ENCODE results near the gene RUNX2. TPM values are rescaled to one million over a fixed set of nuclear protein-coding genes. Genes with fewer than 3 reads are reported as not detected.

RUNX2 gene
- total and polyA plus RNA-seq, 2 experiments from 2014 or later = 0.66 to 1.7 TPM

- Histone ChIP-seq H3K4me2 (no peak overlapping the region), H3F3A (replicated peaks; ENCODE audit: low read depth) (no peaks in the 10 kb centered on the region), H3K36me3 (ENCODE audit: insufficient read depth) (no peaks in the 10 kb centered on the region), H3K27me3 (ENCODE audit: insufficient read depth) (no peaks in the 10 kb centered on the region), H3K9me2 (ENCODE audit: insufficient read depth) (no peaks in the 10 kb centered on the region), H3K27ac (ENCODE audit: low read depth) (no peak overlapping the region), H2AFZ (no peak overlapping the region), H3K4me1 (ENCODE audit: insufficient read depth) (no peaks in the 10 kb centered on the region), H4K20me1 (replicated peaks; ENCODE audit: insufficient read depth) (no peaks in the 10 kb centered on the region), H3K79me2 (replicated peaks; ENCODE audit: insufficient read depth) (no peaks in the 10 kb centered on the region), H3K4me3 (no peak overlapping the region)
- TF ChIP-seq ETS1 (IDR thresholded peaks at IDR 0.05) = no peak
- TF ChIP-seq CREB1 (CRISPR knock-in tag; IDR thresholded peaks at IDR 0.05; ENCODE audit: low read depth) = no peak
- no peak for TF ChIP-seq ZNF114 (CRISPR knock-in tag; IDR thresholded peaks at IDR 0.05)
- no peak for TF ChIP-seq REST (IDR thresholded peaks at IDR 0.05; ENCODE audit: unreplicated experiment)
- TF ChIP-seq EZH2 (IDR thresholded peaks at IDR 0.05; ENCODE audit: low read depth, unreplicated experiment) = no peak
- TF ChIP-seq CTCF (conservative IDR thresholded peaks at IDR 0.05; ENCODE audit: low read depth in 2 of 2) = no peak
- no peak for TF ChIP-seq POLR2AphosphoS5 (IDR thresholded peaks at IDR 0.05; ENCODE audit: low read depth)
- no peak for TF ChIP-seq JUNB (IDR thresholded peaks at IDR 0.05; ENCODE audit: unreplicated experiment)
- no peak for TF ChIP-seq ZNF331 (CRISPR knock-in tag; IDR thresholded peaks at IDR 0.05; ENCODE audit: low read depth)
- TF ChIP-seq ZNF462 (CRISPR knock-in tag; IDR thresholded peaks at IDR 0.05) = no peak
- no peak for TF ChIP-seq STAT1 (IDR thresholded peaks at IDR 0.05; ENCODE audit: unreplicated experiment)
- no peak for TF ChIP-seq EZH2phosphoT487 (IDR thresholded peaks at IDR 0.05; ENCODE audit: unreplicated experiment)
- no peak for TF ChIP-seq NANOG (IDR thresholded peaks at IDR 0.05; ENCODE audit: borderline replicate concordance)
- DNase-seq (ENCODE audit: low spot score) (no peak), ATAC-seq (no peak)
- H3K27me3 Mint-ChIP-seq (ENCODE audit: insufficient read depth, low read depth, poor library complexity) = peaks cover 4% of the 10 kb centered on the region
- H3K27ac Mint-ChIP-seq = no peak overlapping the region
- no peaks in the 10 kb centered on the region for H3K9me3 Mint-ChIP-seq
- no peaks in the 10 kb centered on the region for H3K36me3 Mint-ChIP-seq (ENCODE audit: low read depth)
- no peak overlapping the region for H3K4me3 Mint-ChIP-seq
- H3K4me1 Mint-ChIP-seq = no peaks in the 10 kb centered on the region; the same call in 2 of the 3 replicates
Observed at GRCh38 chr6:45548657-45549515, 220.8 kb downstream of the RUNX2 start.
